Ishikawa (cell line): Measurements from ENCODE around the gene ADAM10.

Source experiments
- CEBPB ChIP-seq: IDR thresholded peaks from 2 replicates; pipeline ENCODE4 v1.6.1; 2012
- CREB1 ChIP-seq: IDR thresholded peaks from 2 replicates; pipeline ENCODE4 v1.6.1; 2012; ENCODE audit warnings: low read depth
- EGR1 ChIP-seq: IDR thresholded peaks from 2 replicates; pipeline ENCODE4 v1.6.1; 2012
- EP300 ChIP-seq: IDR thresholded peaks from 2 replicates; pipeline ENCODE4 v1.6.1; 2012; ENCODE audit warnings: borderline replicate concordance
- FOXM1 ChIP-seq: IDR thresholded peaks from 2 replicates; pipeline ENCODE4 v1.6.1; 2012; ENCODE audit warnings: low read depth, borderline replicate concordance
- RAD21 ChIP-seq: IDR thresholded peaks from 2 replicates; pipeline ENCODE4 v1.6.1; 2012; ENCODE audit warnings: low read depth
- REST ChIP-seq: IDR thresholded peaks from 2 replicates; pipeline ENCODE4 v1.6.1; 2012; ENCODE audit warnings: low read depth, mild to moderate bottlenecking
- TAF1 ChIP-seq: IDR thresholded peaks from 2 replicates; pipeline ENCODE4 v1.6.1; 2012; ENCODE audit warnings: low read depth, mild to moderate bottlenecking
- TCF12 ChIP-seq: IDR thresholded peaks from 2 replicates; pipeline ENCODE4 v1.6.1; 2012; ENCODE audit warnings: low read depth
- TEAD4 ChIP-seq: IDR thresholded peaks from 2 replicates; pipeline ENCODE4 v1.6.1; 2012
- USF1 ChIP-seq: IDR thresholded peaks from 2 replicates; pipeline ENCODE4 v1.6.1; 2012
- YY1 ChIP-seq: IDR thresholded peaks from 2 replicates; pipeline ENCODE4 v1.6.1; 2012; ENCODE audit warnings: low read depth
- ZBTB7A ChIP-seq: IDR thresholded peaks from 2 replicates; pipeline ENCODE4 v1.6.1; 2012; ENCODE audit warnings: low read depth
- TF ChIP-seq, protein P1 (sequence below): IDR thresholded peaks from 2 replicates; pipeline ENCODE4 v1.6.1; 2012

DNA sequence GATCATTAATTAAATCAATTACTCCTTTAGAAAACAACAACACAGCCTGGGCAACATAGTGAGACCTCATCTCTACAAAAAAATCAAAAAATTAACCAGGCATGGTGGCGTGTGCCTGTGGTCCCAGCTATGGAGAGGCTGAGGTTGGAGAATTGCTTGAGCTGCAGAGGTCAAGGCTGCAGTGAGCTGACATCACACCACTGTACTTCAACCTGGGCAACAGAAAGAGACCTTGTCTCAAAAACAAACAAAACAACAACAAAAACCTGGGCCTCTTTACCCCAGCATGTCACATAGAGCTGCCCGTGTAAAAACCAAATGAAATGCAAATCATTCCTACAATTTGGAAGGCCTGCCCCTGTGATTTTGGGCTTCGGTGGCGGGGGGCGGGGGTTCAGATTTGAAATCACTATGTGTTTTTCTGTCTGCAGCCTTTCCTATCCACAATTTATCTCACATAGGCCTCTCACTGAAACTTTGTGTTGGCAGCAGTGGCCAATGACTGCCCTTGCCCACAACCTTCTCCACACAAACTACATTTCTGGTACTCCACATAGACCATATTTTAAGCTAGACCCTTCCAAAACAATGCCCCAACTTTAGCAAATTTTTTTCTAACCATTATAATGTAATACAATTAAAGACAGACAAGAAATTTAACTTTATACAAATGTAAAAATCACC, 6.5 kb downstream of the ADAM10 start:
- TF ChIP-seq TCF12 (no peak), TEAD4 (no peak), EP300 (no peak), CEBPB (no peak), FOXM1 (no peak), TAF1 (no peak), YY1 (no peak), ZBTB7A (no peak), USF1 (no peak), REST (no peak), CREB1 (no peak), RAD21 (no peak), EGR1 (no peak)
- TF ChIP-seq, protein P1, sequence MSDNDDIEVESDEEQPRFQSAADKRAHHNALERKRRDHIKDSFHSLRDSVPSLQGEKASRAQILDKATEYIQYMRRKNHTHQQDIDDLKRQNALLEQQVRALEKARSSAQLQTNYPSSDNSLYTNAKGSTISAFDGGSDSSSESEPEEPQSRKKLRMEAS = no peak
